Stimulated activated CD4-positive, alpha-beta T cell treated with anti-CD3 and anti-CD28 coated beads, Interleukin-1b, Interleukin-23, amount 100 ng/mL, for 1 hour (primary cell): ENCODE results near the gene MEI4.
"Not testable (repeated sequence)": the region's sequence is repeated elsewhere in the genome, so short reads cannot be mapped to it uniquely, and the experiment has no call there.

Source experiments
- DNase-seq, 2 donors: peaks; one replicate each; pipeline ENCODE4 v3.0.0-alpha.2; 2020; ENCODE audit warnings: low read depth in 2 of 2

MEI4 gene

GRCh38 chr6:77652739-77653138 lies at the start of gene MEI4:
TSS of gene MEI4 (plus strand) at chr6:77653039. CDS start at chr6:77690672, 37,633 bp downstream.
- DNase-seq, result no peak

- DNase-seq, result no peak
Measured at GRCh38 chr6:77604476-77604875, 48.4 kb upstream of the MEI4 start.

GRCh38 chr6:77607004-77607403 lies 45.8 kb upstream of the MEI4 start:
- DNase-seq, result no peak

GRCh38 chr6:77609106-77609505 lies 43.7 kb upstream of the MEI4 start:
- no peak for DNase-seq

- DNase-seq, result no peak
Measured at GRCh38 chr6:77619114-77619513, 33.7 kb upstream of the MEI4 start.

- DNase-seq, result no peak
Measured at GRCh38 chr6:77620278-77620882, 32.5 kb upstream of the MEI4 start.

- no peak for DNase-seq
Measured at GRCh38 chr6:77624515-77624914, 28.3 kb upstream of the MEI4 start.

- no peak for DNase-seq
Measured at GRCh38 chr6:77626426-77626825, 26.4 kb upstream of the MEI4 start.

GRCh38 chr6:77630014-77630413 lies 22.8 kb upstream of the MEI4 start:
- DNase-seq, result no peak

- no peak for DNase-seq
Measured at GRCh38 chr6:77633471-77633870, 19.4 kb upstream of the MEI4 start.

GRCh38 chr6:77633993-77634715 lies 18.7 kb upstream of the MEI4 start:
- no peak for DNase-seq

- no peak for DNase-seq
Measured at GRCh38 chr6:77638129-77638830, 14.6 kb upstream of the MEI4 start.

- no peak for DNase-seq
Measured at GRCh38 chr6:77644102-77644705, 8.6 kb upstream of the MEI4 start.

GRCh38 chr6:77650098-77650663 lies 2.7 kb upstream of the MEI4 start:
- no peak for DNase-seq

GRCh38 chr6:77653816-77654215 lies 977 bp downstream of the MEI4 start:
- no peak for DNase-seq

- DNase-seq, result not testable (repeated sequence)
Measured at GRCh38 chr6:77655035-77655434, 2.2 kb downstream of the MEI4 start.

- DNase-seq, result no peak
Measured at GRCh38 chr6:77656999-77657764, 4.3 kb downstream of the MEI4 start.

GRCh38 chr6:77666340-77666739 lies 13.5 kb downstream of the MEI4 start:
- DNase-seq, result no peak

- DNase-seq, result no peak
Measured at GRCh38 chr6:77666846-77667245, 14.0 kb downstream of the MEI4 start.

- no peak for DNase-seq
Measured at GRCh38 chr6:77669913-77670312, 17.1 kb downstream of the MEI4 start.

GRCh38 chr6:77674211-77674610 lies 21.4 kb downstream of the MEI4 start:
- DNase-seq, result no peak
